Neural cell (in vitro differentiated cells): Measurements from ENCODE around the gene NOSTRIN. TPM values are rescaled to one million over a fixed set of nuclear protein-coding genes. Genes with fewer than 3 reads are reported as not detected.

Source experiments
- H2AFZ ChIP-seq: fragments of 200-600, 300-800 bp; sonication (generic), shearing (Covaris generic); 2 replicates; pipeline ENCODE4 v1.6.0; 2014; ENCODE audit warnings: low read depth, mild to moderate bottlenecking, antibody characterized with exemption, low read length, moderate library complexity
- H3F3A ChIP-seq: fragments of 200-600 bp; shearing (Covaris generic); 2 replicates; pipeline ENCODE4 v1.6.1; 2016; ENCODE audit warnings: mild to moderate bottlenecking, moderate library complexity, mixed read lengths, antibody characterized with exemption, low read length; ENCODE audit not compliant: insufficient read depth, poor library complexity, severe bottlenecking
- H3K27ac ChIP-seq: fragments of 200-600, 300-800 bp; sonication (generic), shearing (Covaris generic); 2 replicates; pipeline ENCODE4 v1.5.1; 2014; ENCODE audit warnings: mild to moderate bottlenecking, low read length, moderate library complexity
- H3K27me3 ChIP-seq: fragments of 300-800, 200-600 bp; sonication (generic), shearing (Covaris generic); 2 replicates; pipeline ENCODE4 v1.6.0; 2014; ENCODE audit warnings: mild to moderate bottlenecking, low read depth, low read length, moderate library complexity; ENCODE audit not compliant: insufficient read depth
- H3K36me3 ChIP-seq: fragments of 300-800, 200-600 bp; sonication (generic), shearing (Covaris generic); 2 replicates; pipeline ENCODE4 v1.5.1; 2014; ENCODE audit warnings: mild to moderate bottlenecking, antibody characterized with exemption, low read length, moderate library complexity; ENCODE audit not compliant: insufficient read depth
- H3K4me2 ChIP-seq: fragments of 300-800, 200-600 bp; sonication (generic), shearing (Covaris generic); 2 replicates; pipeline ENCODE4 v1.6.0; 2014; ENCODE audit warnings: mild to moderate bottlenecking, low read length
- H3K4me3 ChIP-seq: fragments of 300-800, 200-600 bp; sonication (generic), shearing (Covaris generic); 2 replicates; pipeline ENCODE4 v1.5.1; 2014; ENCODE audit warnings: mild to moderate bottlenecking, low read length, moderate library complexity
- H3K79me2 ChIP-seq: fragments of 200-600 bp; shearing (Covaris generic); replicated peaks from 2 replicates; pipeline ENCODE4 v1.6.0; 2014; ENCODE audit warnings: mild to moderate bottlenecking, low read length, moderate library complexity; ENCODE audit not compliant: insufficient read depth
- H3K9ac ChIP-seq: fragments of 300-800, 200-600 bp; sonication (generic), shearing (Covaris generic); 2 replicates; pipeline ENCODE4 v1.6.1; 2016; ENCODE audit warnings: mild to moderate bottlenecking, low read length, mixed read lengths
- H3K9me2 ChIP-seq: fragments of 200-600 bp; shearing (Covaris generic); 2 replicates; pipeline ENCODE4 v1.6.1; 2016; ENCODE audit warnings: mild to moderate bottlenecking, low read length, mixed read lengths; ENCODE audit not compliant: insufficient read depth
- H3K9me3 ChIP-seq: fragments of 200-600, 300-800 bp; sonication (generic), shearing (Covaris generic); 2 replicates; pipeline ENCODE4 v1.6.1; 2016; ENCODE audit warnings: mild to moderate bottlenecking, mixed run types, low read length, moderate library complexity, mixed read lengths
- H4K20me1 ChIP-seq: fragments of 200-600 bp; shearing (Covaris generic); 2 replicates; pipeline ENCODE4 v1.6.1; 2016; ENCODE audit warnings: mild to moderate bottlenecking, mixed run types; ENCODE audit not compliant: insufficient read depth
- CTCF ChIP-seq: fragments of 450-650 bp; IDR thresholded peaks from 2 replicates; pipeline ENCODE4 v1.5.1; 2014; ENCODE audit warnings: antibody characterized with exemption, mild to moderate bottlenecking, moderate library complexity; ENCODE audit not compliant: poor library complexity, severe bottlenecking
- EP300 ChIP-seq: fragments of 450-650 bp; conservative IDR thresholded peaks from 2 replicates; pipeline ENCODE4 v1.6.1; 2014; ENCODE audit warnings: antibody characterized with exemption, mild to moderate bottlenecking, moderate library complexity; ENCODE audit not compliant: poor library complexity, severe bottlenecking
- EZH2 ChIP-seq: fragments of 200-600, 300-800 bp; shearing (Covaris generic), sonication (generic); IDR thresholded peaks from 2 replicates; pipeline ENCODE4 v1.6.1; 2014; ENCODE audit warnings: antibody characterized with exemption, low read length, borderline replicate concordance, mild to moderate bottlenecking; ENCODE audit not compliant: insufficient read depth, poor library complexity, severe bottlenecking
- MXI1 ChIP-seq: fragments of 450-650 bp; conservative IDR thresholded peaks from 2 replicates; pipeline ENCODE4 v1.6.1; 2014; ENCODE audit warnings: antibody characterized with exemption, mild to moderate bottlenecking; ENCODE audit not compliant: poor library complexity, severe bottlenecking
- POLR2AphosphoS5 ChIP-seq: IDR thresholded peaks from 2 replicates; pipeline ENCODE4 v1.6.1; 2012
- RAD21 ChIP-seq: fragments of 450-650 bp; conservative IDR thresholded peaks from 2 replicates; pipeline ENCODE4 v1.6.1; 2014; ENCODE audit warnings: antibody characterized with exemption, mild to moderate bottlenecking, moderate library complexity
- REST ChIP-seq: IDR thresholded peaks from 2 replicates; pipeline ENCODE4 v1.6.1; 2012; ENCODE audit warnings: borderline replicate concordance
- SMC3 ChIP-seq: fragments of 450-650 bp; conservative IDR thresholded peaks from 2 replicates; pipeline ENCODE4 v1.6.1; 2014; ENCODE audit warnings: antibody characterized with exemption, mild to moderate bottlenecking, moderate library complexity; ENCODE audit not compliant: poor library complexity
- polyA plus RNA-seq: library from polyadenylated mRNA; depleted of rRNA; stranded (reverse); fragments of >200 nt; gene quantifications from 2 replicates; pipeline ENCODE4 v1.2.3, GENCODE V29; 2014

The NOSTRIN gene
- polyA plus RNA-seq, 1 donor from 2014 or later = not detected

- Histone ChIP-seq H3K79me2 (no peaks in the 10 kb centered on the region), H3K9ac (no peak overlapping the region), H2AFZ (no peak overlapping the region), H3F3A (no peaks in the 10 kb centered on the region), H3K27ac (no peak overlapping the region), H3K27me3 (no peaks in the 10 kb centered on the region), H3K9me3 (no peaks in the 10 kb centered on the region), H3K9me2 (no peaks in the 10 kb centered on the region), H3K4me3 (no peak overlapping the region), H3K4me2 (no peak overlapping the region), H4K20me1 (no peaks in the 10 kb centered on the region), H3K36me3 (no peaks in the 10 kb centered on the region)
- no peak for TF ChIP-seq EP300
- no peak for TF ChIP-seq SMC3
- TF ChIP-seq RAD21 = no peak
- no peak for TF ChIP-seq POLR2AphosphoS5
- no peak for TF ChIP-seq MXI1
- TF ChIP-seq EZH2 = no peak
These were observed 21.1 kb upstream of the NOSTRIN start for GRCh38 chr2:168781191-168781817.

GRCh38 chr2:168782271-168782670 lies 20.2 kb upstream of the NOSTRIN start:
- no peak overlapping the region for H3K4me2 ChIP-seq
- no peak overlapping the region for H3K4me3 ChIP-seq

More at GRCh38 chr2:168782271-168782670, 20.2 kb upstream of the NOSTRIN start:
- H3K9me3 ChIP-seq = no peaks in the 10 kb centered on the region
- no peaks in the 10 kb centered on the region for H3K27me3 ChIP-seq
- TF ChIP-seq SMC3 = no peak
- TF ChIP-seq REST = no peak
- no peak for TF ChIP-seq POLR2AphosphoS5
- TF ChIP-seq EP300 = no peak
- TF ChIP-seq CTCF = no peak
- no peak for TF ChIP-seq MXI1
- no peaks in the 10 kb centered on the region for H3K9me2 ChIP-seq
- no peaks in the 10 kb centered on the region for H3K79me2 ChIP-seq
- H2AFZ ChIP-seq = no peak overlapping the region
- H3K27ac ChIP-seq = no peak overlapping the region
- no peaks in the 10 kb centered on the region for H3F3A ChIP-seq
- no peak overlapping the region for H3K9ac ChIP-seq
- no peaks in the 10 kb centered on the region for H3K36me3 ChIP-seq
- H4K20me1 ChIP-seq = no peaks in the 10 kb centered on the region
